GM18858 (cell line): ENCODE results near the gene SYT5.

Experiments
- ATAC-seq: cut with Tn5 transposase; IDR thresholded peaks from one replicate; pipeline ENCODE4 v1.9.1; 2021; ENCODE audit not compliant: unreplicated experiment

The SYT5 gene

DNA sequence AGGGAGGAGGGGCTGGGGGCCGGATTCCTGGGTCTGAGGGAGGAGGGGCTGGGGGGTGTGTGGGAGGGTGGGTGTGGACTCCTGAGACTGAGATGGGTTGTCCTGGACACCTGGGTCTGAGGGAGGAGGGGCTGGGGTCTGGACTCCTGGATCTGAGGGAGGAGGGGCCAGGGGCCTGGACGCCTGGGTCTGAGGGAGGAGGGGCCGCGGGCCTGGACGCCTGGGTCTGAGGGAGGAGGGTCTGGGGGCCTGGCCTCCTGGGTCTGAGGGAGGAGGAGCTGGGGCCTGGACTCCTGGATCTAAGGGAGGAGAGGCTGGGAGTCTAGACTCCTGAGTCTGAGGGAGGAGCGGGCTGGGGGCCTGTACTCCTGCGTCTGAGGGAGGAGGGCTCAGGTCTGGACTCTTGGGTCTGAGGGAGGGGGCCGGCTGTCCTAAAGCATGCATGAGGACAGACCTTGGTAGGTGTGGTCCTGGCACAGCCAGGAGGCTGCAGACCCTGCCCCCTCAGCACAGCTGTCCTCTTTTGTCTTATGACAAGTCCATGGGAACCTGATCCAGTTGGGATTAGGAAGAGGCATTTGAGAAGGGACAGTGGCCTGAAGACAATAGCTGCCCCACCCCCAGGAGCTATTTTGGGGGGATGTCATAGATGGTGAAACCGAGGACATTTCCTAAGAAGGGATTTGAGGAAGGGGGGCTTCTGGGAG, 32.4 kb downstream of the SYT5 start:
- ATAC-seq: no peak

DNA sequence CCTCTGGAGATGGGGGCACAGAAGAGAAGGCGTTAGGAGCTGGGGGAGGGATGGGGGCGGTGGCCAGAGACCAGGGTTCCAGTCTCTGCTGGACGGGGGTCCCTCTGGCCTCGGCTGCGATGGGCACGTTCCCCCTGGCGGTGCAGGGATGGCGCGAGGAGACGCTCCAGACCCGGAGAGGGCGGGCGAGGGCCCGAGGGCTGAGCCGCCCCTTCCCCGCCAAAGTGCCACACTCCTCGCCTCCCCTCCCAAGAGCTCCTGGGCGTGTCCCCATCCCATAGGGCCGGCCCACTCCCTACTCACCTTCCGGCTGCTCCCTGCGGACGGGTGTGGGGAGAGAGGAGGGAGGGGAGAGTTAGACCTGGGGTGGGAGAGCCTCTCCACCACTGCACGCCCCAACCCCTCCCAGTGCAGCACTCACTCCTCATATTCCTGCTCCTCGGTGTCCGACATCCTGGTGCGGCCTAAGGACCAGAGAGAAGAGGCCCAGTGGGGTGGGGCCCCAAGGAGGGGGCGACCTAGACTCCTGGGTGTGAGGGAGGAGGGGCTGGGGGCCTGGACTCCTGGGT, 33.3 kb downstream of the SYT5 start:
- no peak for ATAC-seq

DNA sequence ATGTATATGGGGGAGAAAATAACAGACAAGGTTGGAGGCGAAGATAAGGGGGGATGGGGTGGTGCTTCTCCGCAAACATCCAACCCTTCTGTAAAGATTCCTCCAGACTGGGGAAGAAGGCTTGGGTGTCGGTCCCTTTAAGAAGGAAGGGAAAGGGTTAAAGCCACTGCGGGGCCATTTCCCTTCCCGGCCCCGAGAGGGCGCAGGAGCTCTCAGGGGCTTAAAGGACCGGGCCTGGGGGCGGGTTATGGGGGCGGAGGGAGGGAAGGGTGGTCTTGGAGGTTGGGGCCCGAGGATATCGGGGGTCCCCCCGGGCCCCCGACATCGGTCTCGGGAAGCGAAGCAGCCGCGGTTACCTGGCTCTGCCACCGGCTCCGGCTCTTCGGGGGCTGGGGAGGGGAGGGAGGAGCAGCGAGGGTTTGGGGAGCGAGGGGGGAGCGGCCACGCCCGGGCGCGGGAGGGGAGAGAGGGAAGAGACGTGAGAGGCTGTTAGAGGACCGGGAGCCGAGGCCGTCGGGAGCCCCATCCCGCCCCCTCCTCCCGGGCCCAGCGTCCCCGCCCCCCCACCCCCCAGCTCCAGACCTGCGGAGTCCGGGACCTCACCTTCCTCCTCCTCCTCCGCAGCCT, 33.9 kb downstream of the SYT5 start:
- ATAC-seq: no peak

DNA sequence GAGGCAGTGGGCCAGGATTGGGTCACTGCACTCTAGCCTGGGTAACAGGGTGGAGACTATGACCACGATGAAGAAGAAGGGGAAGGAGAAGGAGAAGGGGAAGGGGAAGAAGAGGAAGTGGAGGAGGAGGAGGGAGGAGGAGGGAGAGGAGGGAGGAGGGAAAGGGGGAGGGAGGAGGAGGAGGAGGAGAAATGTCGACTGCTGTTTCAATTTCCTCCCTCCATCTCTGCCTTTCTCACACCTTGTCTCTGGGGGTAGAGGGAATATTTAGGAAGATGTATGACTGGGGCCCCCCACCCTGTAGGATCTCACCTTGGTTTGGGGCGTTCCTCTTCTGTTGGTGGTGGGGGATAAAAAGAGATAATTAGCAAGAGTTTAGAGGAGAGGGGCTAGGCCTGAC, 34.9 kb downstream of the SYT5 start:
- no peak for ATAC-seq

DNA sequence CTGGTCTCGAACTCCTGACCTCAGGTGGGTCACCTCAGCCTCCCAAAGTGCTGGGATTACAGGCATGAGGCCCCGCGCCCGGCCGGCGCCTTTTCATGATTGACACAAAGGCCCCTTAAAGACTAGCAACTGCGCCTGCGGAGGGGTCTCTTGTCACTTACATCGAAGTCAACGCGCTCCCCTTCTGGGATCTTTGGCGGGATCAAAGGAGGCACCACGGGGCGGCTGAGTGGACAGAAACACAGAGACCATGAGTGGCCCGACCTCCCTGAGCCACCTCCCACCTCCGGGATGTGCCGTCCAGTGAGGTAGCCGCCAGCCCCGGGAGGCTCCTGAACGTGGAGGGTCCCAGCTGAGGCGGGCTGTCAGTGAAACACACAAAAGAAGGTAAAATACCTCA, 38.4 kb downstream of the SYT5 start:
- ATAC-seq: no peak

DNA sequence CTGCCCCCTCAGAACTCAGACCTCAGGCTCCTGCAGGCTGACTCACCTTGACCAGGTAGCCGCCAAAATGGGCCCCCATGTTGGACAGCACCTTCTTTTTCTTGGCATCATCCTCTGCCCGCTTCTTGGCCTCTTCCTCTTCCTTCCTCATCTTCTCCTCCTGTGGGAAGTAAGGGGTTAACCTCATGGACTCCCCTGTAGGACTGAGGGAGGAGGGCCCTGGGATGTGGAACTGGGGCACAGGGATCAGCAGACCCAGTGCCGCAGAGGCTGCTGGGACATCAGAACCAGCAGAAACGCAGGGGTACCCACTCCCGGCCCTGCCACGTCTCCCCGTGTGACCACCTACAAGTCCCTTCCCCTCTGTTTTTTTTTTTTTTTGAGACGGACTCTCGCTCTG, 42.2 kb downstream of the SYT5 start:
- no peak for ATAC-seq

DNA sequence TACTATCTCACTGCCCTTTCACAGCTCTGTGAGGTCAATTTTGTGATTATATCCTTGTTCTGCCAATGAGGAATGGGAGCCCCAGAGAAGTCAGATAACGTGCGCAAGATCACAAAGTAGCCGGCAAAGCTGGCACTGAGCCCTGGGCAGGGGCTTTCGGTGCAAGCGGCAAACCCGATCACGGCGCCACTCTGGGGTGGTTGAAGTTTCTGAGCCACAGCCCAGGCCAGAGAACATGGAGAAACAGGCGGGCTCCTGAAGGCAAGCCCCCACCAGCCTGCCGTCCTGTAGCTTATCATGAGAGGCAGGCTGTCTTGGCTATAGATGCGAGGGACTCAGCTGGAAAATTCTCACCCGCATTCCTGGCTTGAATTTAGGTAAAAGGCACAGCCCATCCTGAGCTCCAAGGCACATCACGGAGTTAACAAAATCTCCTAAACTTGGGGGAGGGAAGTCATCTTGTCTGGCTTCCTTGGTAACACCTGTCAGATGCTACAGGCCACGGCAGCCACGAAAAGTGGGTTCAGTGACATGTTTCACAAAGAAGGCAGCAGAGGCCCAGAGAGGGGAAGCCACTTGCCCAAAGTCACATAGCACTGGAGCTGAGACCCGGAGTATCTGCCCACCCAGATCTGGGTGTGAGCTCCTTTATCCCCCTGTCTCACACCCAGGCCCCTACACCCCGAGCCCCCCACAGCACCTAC, 43.5 kb downstream of the SYT5 start:
- ATAC-seq: no peak

DNA sequence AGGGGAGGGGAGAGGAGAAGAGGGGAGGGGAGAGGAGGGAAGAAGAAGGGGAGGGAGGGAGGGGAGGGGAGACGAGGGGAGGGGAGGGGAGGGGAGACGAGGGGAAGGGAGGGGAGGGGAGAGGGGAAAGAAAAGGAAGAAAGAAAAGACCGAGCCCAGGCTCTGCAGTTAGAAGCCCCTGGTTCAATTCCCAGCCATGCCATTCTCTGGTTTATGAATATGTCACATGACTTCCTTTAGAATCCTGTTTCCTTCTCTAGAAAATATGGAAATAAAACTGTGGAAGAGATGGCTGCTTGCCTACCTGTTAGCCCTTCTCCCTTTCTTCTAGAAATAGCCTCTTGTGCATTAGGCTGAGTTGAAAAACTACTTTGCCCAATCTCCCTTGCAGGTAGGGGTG, 45.4 kb downstream of the SYT5 start:
- ATAC-seq: no peak

DNA sequence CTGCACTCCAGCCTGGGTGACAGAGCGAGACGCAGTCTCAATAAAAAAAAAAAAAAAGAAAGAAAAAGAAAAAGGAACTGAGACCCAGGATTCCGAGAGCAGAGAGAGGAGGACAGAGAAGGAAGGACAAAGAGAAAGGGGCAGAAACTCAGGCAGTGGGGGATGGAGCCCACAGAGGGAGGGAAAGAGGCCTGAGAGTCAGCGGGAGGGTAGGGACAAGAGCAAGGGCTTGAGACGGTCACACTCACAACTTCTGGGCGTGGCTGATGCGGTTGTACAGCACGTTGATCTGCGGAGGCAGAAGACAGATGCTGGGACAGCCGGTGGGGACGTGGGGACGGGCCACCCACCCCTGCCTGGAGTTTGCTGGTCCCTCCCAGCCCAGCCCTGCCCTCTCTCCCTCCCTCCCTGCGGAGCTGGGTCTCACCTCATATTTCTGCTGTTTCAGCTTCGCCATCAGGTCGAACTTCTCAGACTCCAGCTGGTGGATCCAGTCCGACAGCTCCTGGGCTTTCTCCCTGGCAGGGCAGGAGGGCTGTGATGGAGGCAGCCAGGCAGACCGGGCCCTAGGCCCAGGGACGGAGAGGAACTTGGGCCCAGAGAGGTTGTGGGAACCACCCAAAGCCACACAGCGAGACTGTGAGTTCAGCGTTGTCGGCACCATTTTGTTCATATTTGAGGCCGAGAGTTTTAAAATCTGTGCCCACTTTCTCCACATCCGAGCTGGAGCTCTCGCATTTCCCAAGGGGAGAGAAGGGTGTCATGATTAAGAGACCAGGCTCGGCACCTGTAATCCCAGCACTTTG, 46.2 kb downstream of the SYT5 start:
- ATAC-seq: no peak

DNA sequence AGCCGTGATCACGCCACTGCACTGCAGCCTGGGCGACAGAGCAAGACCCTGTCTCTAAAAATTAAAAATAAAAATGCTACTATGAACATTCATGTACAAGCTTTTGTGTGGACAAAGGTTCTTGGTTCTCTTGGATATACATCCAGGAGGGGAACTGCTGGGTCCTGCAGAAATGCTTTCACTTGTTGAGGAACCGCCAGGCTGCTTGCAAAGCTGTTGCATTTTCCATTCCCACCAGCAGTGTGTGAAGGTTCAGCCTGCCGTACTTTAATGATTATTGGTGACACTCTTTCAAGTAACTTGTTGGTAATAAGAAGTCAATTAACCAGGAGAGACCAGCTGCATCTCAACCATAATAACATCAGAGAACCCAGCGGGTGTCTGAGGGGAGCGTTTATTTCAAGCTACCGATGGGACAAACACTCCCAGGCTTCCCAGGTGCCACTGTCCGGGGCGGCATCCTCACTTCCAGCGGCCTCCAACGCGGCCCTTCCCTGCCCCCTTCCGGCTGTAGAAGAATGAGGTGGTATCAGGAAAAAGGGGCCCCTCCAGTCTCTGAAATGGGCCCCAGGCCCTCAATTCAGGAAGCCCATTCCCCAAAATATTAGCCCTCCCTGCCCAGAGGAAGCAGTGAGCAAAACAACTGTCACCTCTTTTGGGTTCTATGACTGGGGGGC, 47.5 kb downstream of the SYT5 start:
- no peak for ATAC-seq

DNA sequence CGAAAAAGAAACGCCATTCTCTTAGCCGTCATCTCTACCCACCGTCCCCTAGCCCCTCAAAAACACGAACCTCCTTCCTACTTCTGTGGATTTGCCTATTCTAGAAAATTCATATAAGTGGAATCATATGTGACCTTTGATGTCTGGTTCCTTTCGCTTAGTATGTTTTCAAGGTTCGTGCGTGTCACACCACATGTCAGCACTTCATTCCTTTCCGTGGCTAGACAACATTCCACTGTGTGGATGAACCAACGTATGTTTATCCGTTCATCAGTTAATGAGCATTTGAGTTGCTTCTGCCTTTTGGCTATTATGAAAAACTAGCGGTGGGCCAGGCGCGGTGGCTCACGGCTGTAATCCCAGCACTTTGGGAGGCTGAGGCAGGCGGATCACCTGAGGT, 48.7 kb downstream of the SYT5 start:
- ATAC-seq: no peak
